ENCODE data around the gene ABR. TPM values are rescaled to one million over a fixed set of nuclear protein-coding genes. Genes with fewer than 3 reads are reported as not detected.

Gene ABR
- total RNA-seq, 1 donor from 2014 or later = 63.6 TPM

DNA sequence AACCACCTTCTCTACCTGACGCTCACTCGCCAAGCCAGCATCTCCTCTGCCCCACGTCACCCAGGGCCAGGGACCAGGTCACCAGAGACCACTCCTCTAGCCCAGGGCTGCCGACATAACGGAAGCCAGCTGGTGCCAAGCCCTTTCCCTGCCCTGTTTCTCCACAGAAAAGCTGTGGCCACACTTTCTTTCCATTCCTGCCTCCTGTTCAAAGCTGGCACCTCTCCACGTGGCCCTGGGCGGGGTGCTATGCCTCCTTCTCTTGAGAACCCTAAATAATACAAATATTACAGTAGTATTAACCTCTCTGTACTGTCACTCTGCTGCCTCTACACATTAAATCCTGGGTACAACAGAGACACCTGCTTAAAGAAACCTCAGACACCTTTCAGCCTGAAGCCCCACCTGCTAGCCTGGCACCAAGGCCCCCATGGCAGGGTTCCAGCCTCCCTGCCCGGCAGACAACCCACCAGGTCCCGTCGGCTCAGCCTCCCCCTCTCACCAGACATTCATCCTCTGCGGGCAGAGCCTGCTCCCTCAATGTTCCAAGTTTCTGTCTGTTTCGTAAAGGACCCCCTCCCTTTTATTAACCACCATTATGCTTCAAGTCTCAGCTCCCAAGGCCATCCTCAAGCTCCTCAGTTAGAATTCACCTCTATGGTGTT lies 120.5 kb downstream of the ABR start:
- DNase-seq (ENCODE audit: extremely low spot score, unreplicated experiment) = no peak
- Mint-ChIP-seq H3K4me3 (no peak overlapping the region), H3K4me1 (ENCODE audit: unreplicated experiment) (peaks cover 9% of the 10 kb centered on the region), H3K36me3 (peaks cover 24% of the 10 kb centered on the region), H3K9me3 (no peaks in the 10 kb centered on the region), H3K27me3 (no peaks in the 10 kb centered on the region), H3K27ac (no peak overlapping the region)
- TF ChIP-seq, protein P1, sequence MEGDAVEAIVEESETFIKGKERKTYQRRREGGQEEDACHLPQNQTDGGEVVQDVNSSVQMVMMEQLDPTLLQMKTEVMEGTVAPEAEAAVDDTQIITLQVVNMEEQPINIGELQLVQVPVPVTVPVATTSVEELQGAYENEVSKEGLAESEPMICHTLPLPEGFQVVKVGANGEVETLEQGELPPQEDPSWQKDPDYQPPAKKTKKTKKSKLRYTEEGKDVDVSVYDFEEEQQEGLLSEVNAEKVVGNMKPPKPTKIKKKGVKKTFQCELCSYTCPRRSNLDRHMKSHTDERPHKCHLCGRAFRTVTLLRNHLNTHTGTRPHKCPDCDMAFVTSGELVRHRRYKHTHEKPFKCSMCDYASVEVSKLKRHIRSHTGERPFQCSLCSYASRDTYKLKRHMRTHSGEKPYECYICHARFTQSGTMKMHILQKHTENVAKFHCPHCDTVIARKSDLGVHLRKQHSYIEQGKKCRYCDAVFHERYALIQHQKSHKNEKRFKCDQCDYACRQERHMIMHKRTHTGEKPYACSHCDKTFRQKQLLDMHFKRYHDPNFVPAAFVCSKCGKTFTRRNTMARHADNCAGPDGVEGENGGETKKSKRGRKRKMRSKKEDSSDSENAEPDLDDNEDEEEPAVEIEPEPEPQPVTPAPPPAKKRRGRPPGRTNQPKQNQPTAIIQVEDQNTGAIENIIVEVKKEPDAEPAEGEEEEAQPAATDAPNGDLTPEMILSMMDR (conservative IDR thresholded peaks at IDR 0.05) = no peak

- H3K4me1 Mint-ChIP-seq (ENCODE audit: unreplicated experiment) = peaks cover 9% of the 10 kb centered on the region
- DNase-seq (ENCODE audit: extremely low spot score, unreplicated experiment) = no peak
- H3K9me3 Mint-ChIP-seq = no peaks in the 10 kb centered on the region
- peaks cover 24% of the 10 kb centered on the region for H3K36me3 Mint-ChIP-seq
- H3K4me3 Mint-ChIP-seq = no peak overlapping the region
- H3K27ac Mint-ChIP-seq = no peak overlapping the region
- no peaks in the 10 kb centered on the region for H3K27me3 Mint-ChIP-seq
- TF ChIP-seq, protein P1 (conservative IDR thresholded peaks at IDR 0.05) = peak; percentile 64
Observed at GRCh38 chr17:1058423-1059130, 121.2 kb downstream of the ABR start.

- Mint-ChIP-seq H3K36me3 (peaks cover 24% of the 10 kb centered on the region), H3K27ac (peak overlapping the region; percentile 72), H3K4me1 (ENCODE audit: unreplicated experiment) (peaks cover 9% of the 10 kb centered on the region), H3K27me3 (no peaks in the 10 kb centered on the region), H3K4me3 (no peak overlapping the region), H3K9me3 (no peaks in the 10 kb centered on the region)
- TF ChIP-seq, protein P1 (conservative IDR thresholded peaks at IDR 0.05) = no peak
- DNase-seq (ENCODE audit: extremely low spot score, unreplicated experiment) = no peak
Observed at GRCh38 chr17:1056761-1057160, 123.0 kb downstream of the ABR start.

DNA sequence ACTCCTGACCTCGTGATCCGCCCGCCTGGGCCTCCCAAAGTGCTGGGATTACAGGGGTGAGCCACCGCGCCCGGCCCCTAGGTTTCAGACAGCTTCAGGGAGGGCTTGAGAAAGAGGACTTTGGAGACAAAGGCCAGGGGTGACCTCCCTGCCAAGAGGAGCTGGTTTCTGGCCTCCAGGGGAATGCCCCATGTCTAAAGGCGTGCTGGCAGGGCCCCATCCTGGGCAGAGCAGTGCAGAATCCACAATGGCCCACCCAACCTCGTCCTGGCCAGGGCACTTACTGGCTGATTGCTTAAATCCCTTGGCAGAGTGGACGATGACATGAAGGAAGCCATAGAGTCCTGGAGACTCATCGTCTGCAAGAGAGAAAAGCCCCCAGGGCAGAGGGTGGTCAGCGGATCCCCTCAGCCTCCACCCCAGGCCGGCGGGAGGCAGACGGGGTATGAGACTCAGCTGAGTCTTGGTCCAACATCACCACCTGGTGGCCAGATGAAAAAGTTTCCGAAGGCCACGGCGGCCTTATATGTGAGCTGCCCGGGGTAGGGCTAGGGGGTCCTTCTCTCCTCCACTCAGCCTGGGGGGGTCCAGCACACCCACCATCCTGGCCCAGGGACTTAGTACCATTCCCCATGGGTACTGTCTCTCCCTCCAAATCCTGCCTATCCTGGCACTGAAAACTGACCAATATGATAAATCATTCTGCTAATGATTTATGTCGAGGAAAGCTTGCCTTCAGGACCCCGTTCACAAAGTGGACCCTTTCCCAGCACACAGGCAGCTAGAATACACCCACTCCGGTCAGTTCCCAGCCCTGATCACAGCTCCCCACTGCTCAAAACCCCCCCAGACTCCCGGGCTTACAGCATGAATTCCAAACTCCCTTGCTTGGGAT lies 123.8 kb downstream of the ABR start:
- no peak overlapping the region for H3K4me3 Mint-ChIP-seq
- H3K9me3 Mint-ChIP-seq = no peaks in the 10 kb centered on the region
- peak overlapping the region; percentile 72 for H3K27ac Mint-ChIP-seq
- TF ChIP-seq, protein P1 (conservative IDR thresholded peaks at IDR 0.05) = peak; percentile 88
- H3K4me1 Mint-ChIP-seq (ENCODE audit: unreplicated experiment) = peaks cover 9% of the 10 kb centered on the region
- H3K36me3 Mint-ChIP-seq = peaks cover 24% of the 10 kb centered on the region
- no peaks in the 10 kb centered on the region for H3K27me3 Mint-ChIP-seq
- DNase-seq (ENCODE audit: extremely low spot score, unreplicated experiment) = no peak

DNA sequence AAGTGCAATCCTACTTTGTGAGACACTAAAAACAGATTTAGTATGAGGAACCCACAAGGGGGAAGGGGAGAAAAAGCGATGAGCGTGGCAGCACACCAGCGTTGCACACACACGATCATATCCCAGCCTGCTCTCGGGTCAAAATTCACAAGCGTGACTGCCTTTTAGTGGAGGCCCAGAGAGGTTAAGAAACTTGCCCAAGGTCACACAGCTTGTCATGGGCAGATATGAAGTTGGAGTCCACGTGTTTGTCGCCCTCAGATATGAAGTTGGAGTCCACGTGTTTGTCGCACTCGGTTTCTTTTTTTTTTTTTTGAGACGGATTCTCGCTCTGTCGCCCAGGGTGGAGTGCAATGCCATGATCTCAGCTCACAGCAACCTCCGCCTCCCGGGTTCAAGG lies 124.5 kb downstream of the ABR start:
- no peaks in the 10 kb centered on the region for H3K27me3 Mint-ChIP-seq
- no peaks in the 10 kb centered on the region for H3K9me3 Mint-ChIP-seq
- H3K27ac Mint-ChIP-seq = no peak overlapping the region
- H3K4me3 Mint-ChIP-seq = no peak overlapping the region
- H3K4me1 Mint-ChIP-seq (ENCODE audit: unreplicated experiment) = peaks cover 9% of the 10 kb centered on the region
- TF ChIP-seq, protein P1 (conservative IDR thresholded peaks at IDR 0.05) = no peak
- no peak for DNase-seq (ENCODE audit: extremely low spot score, unreplicated experiment)
- H3K36me3 Mint-ChIP-seq = peaks cover 24% of the 10 kb centered on the region

Measured in type B pancreatic cell (in vitro differentiated cells).